HCT116 (cell line): ENCODE data around the gene LINGO1. TPM values are rescaled to one million over a fixed set of nuclear protein-coding genes. Genes with fewer than 3 reads are reported as not detected.

ENCODE experiments used
- ATAC-seq: fragments of 200-7000 bp; cut with Tn5 transposase; 2 replicates; pipeline ENCODE4 v1.9.1; 2020; ENCODE audit warnings: mild to moderate bottlenecking, moderate library complexity
- BruUV-seq: library from RNA; stranded (reverse); fragments of 400-500 nt; replicated peaks from 2 replicates; lab custom pipeline; 2021; lab: Mats Ljungman, UMichigan
- CTCF ChIA-PET: fragments of 300-600 bp; sonication (Branson Sonifier 250); formaldehyde crosslinking; loops from one replicate; lab custom pipeline; 2021; ENCODE audit warnings: antibody characterized with exemption; lab: Charles Lee
- POLR2A ChIA-PET: fragments of 300-600, 350-600 bp; sonication (Branson Sonifier 250); formaldehyde crosslinking; loops from one replicate; lab custom pipeline; 2021; ENCODE audit warnings: antibody characterized with exemption; lab: Charles Lee
- RAD21 ChIA-PET, 2 experiments: fragments of 300-600 bp; sonication (Branson Sonifier 250); formaldehyde crosslinking; loops; one replicate each; lab custom pipeline; 2023; ENCODE audit warnings: low total read pairs in 2 of 2; ENCODE audit not compliant: uncharacterized antibody in 2 of 2, unreplicated experiment in 2 of 2, low non-redundant PET in 1 of 2; lab: Charles Lee
- DNase-seq: peaks from one replicate; pipeline ENCODE4 v3.0.0-alpha.2; 2010; ENCODE audit warnings: low read depth, low spot score
- H2AFZ ChIP-seq: fragments of 200-600 bp; shearing (Covaris generic), sonication (generic); 2 replicates; pipeline ENCODE4 v1.6.1; 2017; ENCODE audit warnings: low read depth, mixed run types, mixed read lengths, antibody characterized with exemption, low read length; ENCODE audit not compliant: poor library complexity, severe bottlenecking
- H3K27ac ChIP-seq: 2 replicates; pipeline ENCODE4 v1.5.1; 2012; ENCODE audit warnings: low read depth, low read length
- H3K27me3 ChIP-seq: fragments of 200-600 bp; sonication (generic); 2 replicates; pipeline ENCODE4 v1.6.1; 2016; ENCODE audit warnings: mixed run types, low read length, mixed read lengths; ENCODE audit not compliant: insufficient read depth
- H3K36me3 ChIP-seq, 2 experiments: fragments of 200-500 bp in 1 of 2; fragments of 200-600 bp in 1 of 2; sonication (Bioruptor generic) in 1 of 2; sonication (generic) in 1 of 2; 2 replicates each; pipeline versions ENCODE4 v1.5.1 to v1.6.1; 2014 to 2016; ENCODE audit warnings: low read length in 2 of 2, inconsistent platforms in 1 of 2, mixed read lengths in 1 of 2, mixed run types in 1 of 2; ENCODE audit not compliant: insufficient read depth in 2 of 2, control insufficient read depth in 1 of 2
- H3K4me1 ChIP-seq, 2 experiments: fragments of 200-600 bp in 1 of 2; sonication (generic) in 1 of 2; 2 replicates each; pipeline versions ENCODE4 v1.5.1 to v1.6.1; 2012 to 2017; ENCODE audit warnings: low read length in 2 of 2, inconsistent platforms in 1 of 2, mild to moderate bottlenecking in 1 of 2, mixed read lengths in 1 of 2, mixed run types in 1 of 2, moderate library complexity in 1 of 2; ENCODE audit not compliant: insufficient read depth in 2 of 2, control insufficient read depth in 1 of 2
- H3K4me2 ChIP-seq: fragments of 200-600 bp; sonication (generic); 2 replicates; pipeline ENCODE4 v1.6.1; 2017; ENCODE audit warnings: mixed run types, low read length, mixed read lengths
- H3K4me3 ChIP-seq, 2 experiments: fragments of 200-600 bp in 1 of 2; sonication (generic) in 1 of 2; replicated peaks in 1 of 2; 2 replicates each; pipeline ENCODE4 v1.5.1; 2011 to 2016; ENCODE audit warnings: low read length in 2 of 2, control low read depth in 1 of 2, low read depth in 1 of 2, mild to moderate bottlenecking in 1 of 2, mixed read lengths in 1 of 2, mixed run types in 1 of 2
- H3K79me2 ChIP-seq: fragments of 200-600 bp; sonication (generic); 2 replicates; pipeline ENCODE4 v1.6.1; 2017; ENCODE audit warnings: mild to moderate bottlenecking, mixed run types, low read length, moderate library complexity, mixed read lengths; ENCODE audit not compliant: insufficient read depth
- H3K9ac ChIP-seq: fragments of 200-600 bp; sonication (generic); 2 replicates; pipeline ENCODE4 v1.6.1; 2016; ENCODE audit warnings: low read length, mixed read lengths
- H3K9me2 ChIP-seq: fragments of 200-600 bp; sonication (generic), shearing (Covaris generic); 2 replicates; pipeline ENCODE4 v1.6.1; 2017; ENCODE audit warnings: mixed run types, mild to moderate bottlenecking, moderate library complexity; ENCODE audit not compliant: insufficient read depth
- H3K9me3 ChIP-seq, 2 experiments: fragments of 200-500 bp in 1 of 2; fragments of 200-600 bp in 1 of 2; sonication (Bioruptor generic) in 1 of 2; sonication (generic) in 1 of 2; 2 replicates each; pipeline ENCODE4 v1.6.1; 2014 to 2017; ENCODE audit warnings: low read length in 2 of 2, mixed read lengths in 2 of 2, inconsistent platforms in 1 of 2, low read depth in 1 of 2, mild to moderate bottlenecking in 1 of 2, mixed run types in 1 of 2, moderate library complexity in 1 of 2; ENCODE audit not compliant: control insufficient read depth in 1 of 2, insufficient read depth in 1 of 2
- H4K20me1 ChIP-seq: fragments of 200-600 bp; sonication (generic), shearing (Covaris generic); 2 replicates; pipeline ENCODE4 v1.6.1; 2017; ENCODE audit warnings: mixed run types, mild to moderate bottlenecking, moderate library complexity; ENCODE audit not compliant: insufficient read depth
- CTCF ChIP-seq, 3 experiments: fragments of 200-600 bp in 1 of 3; sonication (generic) in 1 of 3; IDR thresholded peaks in 2 of 3; conservative IDR thresholded peaks in 1 of 3; 2 replicates each; pipeline ENCODE4 v1.5.1; 2012 to 2017; ENCODE audit warnings: low read depth in 2 of 3, low read length in 2 of 3, antibody characterized with exemption in 1 of 3, borderline replicate concordance in 1 of 3, control low read depth in 1 of 3, mild to moderate bottlenecking in 1 of 3, mixed read lengths in 1 of 3, mixed run types in 1 of 3, moderate library complexity in 1 of 3; ENCODE audit not compliant: insufficient read depth in 1 of 3
- EZH2 ChIP-seq: fragments of 200-600 bp; sonication (generic); IDR thresholded peaks from 2 replicates; pipeline ENCODE4 v1.6.1; 2017; ENCODE audit warnings: antibody characterized with exemption, mixed run types
- RAD21 ChIP-seq: IDR thresholded peaks from 2 replicates; pipeline ENCODE4 v1.6.1; 2012; ENCODE audit warnings: low read depth, mild to moderate bottlenecking
- SIN3A ChIP-seq: IDR thresholded peaks from 2 replicates; pipeline ENCODE4 v1.6.1; 2012; ENCODE audit warnings: low read depth
- ZNF274 ChIP-seq: fragments of 200-500 bp; sonication (Bioruptor generic); IDR thresholded peaks from 2 replicates; pipeline ENCODE4 v1.6.1; 2014; ENCODE audit warnings: mild to moderate bottlenecking, low read depth, low read length, inconsistent platforms
- intact Hi-C: fragments of 100-400 bp; cut with micrococcal nuclease; formaldehyde crosslinking; loops from 2 replicates; pipeline ENCODE4 v1.10.0; 2022
- total RNA-seq: library from RNA; stranded (reverse); gene quantifications from one replicate; pipeline ENCODE4 v1.2.1, GENCODE V29; 2021; ENCODE audit not compliant: unreplicated experiment
- TF ChIP-seq, protein P1 (sequence below): IDR thresholded peaks from 2 replicates; pipeline ENCODE4 v1.6.1; 2012

LINGO1 gene
- total RNA-seq, 1 experiment from 2014 or later = 15.6 TPM

DNA sequence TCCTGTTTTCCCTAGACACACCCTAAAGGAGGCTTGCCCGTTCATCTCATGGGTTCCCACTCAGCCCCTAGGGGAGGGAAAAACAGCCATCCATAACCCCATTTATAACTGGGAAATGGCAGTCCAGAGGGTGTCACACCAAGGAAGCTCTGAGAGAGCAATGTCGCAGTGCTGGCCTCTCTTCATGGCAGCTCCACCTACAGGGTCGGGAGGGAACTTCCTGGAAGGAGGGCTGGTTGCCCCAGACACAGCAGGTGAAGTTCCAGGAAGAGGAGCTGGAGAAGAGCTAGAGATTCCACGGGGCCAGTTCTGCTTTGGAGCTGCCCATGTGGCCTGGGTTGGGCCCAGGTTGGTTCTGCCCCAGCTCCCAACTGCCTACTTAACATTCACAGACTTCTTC lies 22.3 kb upstream of the LINGO1 start:
- Histone ChIP-seq H3K9me3 (no peaks in the 10 kb centered on the region; a peak in 1 of 4 replicates), H3K9me2 (no peaks in the 10 kb centered on the region), H3K4me3 (no peak overlapping the region), H3K27me3 (no peaks in the 10 kb centered on the region), H4K20me1 (no peaks in the 10 kb centered on the region), H3K4me1 (peaks cover 2 to 11% of the 10 kb centered on the region in 2 experiments; a peak in 3 of 4 replicates), H3K9ac (no peak overlapping the region), H3K36me3 (no peaks in the 10 kb centered on the region), H3K27ac (no peak overlapping the region), H2AFZ (no peak overlapping the region), H3K4me2 (peak overlapping the region; percentile 17), H3K79me2 (no peaks in the 10 kb centered on the region)
- peak; percentile 49 to 81 (median 65); a peak in 5 of 6 replicates for TF ChIP-seq CTCF (IDR thresholded peaks at IDR 0.05 in 2 of 3, conservative IDR thresholded peaks at IDR 0.05 in 1 of 3; ENCODE audit: borderline replicate concordance in 1 of 3, insufficient read depth in 1 of 3, low read depth in 2 of 3, low read length in 2 of 3)
- TF ChIP-seq, protein P1, sequence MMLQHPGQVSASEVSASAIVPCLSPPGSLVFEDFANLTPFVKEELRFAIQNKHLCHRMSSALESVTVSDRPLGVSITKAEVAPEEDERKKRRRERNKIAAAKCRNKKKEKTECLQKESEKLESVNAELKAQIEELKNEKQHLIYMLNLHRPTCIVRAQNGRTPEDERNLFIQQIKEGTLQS = no peak
- ChIA-PET CTCF (interaction anchor here (1.0 to 1.7 kb wide), 13 partner anchors 8 to 547 kb away, joined by 3 to 22 read pairs (median 4); no protein-coding TSS in a partner anchor), RAD21 (no interaction called here), POLR2A (interaction anchor here (1.2 kb wide), 1 partner anchor 22 kb away, joined by 3 read pairs; no protein-coding TSS in a partner anchor)
- DNase-seq = peak; percentile 22
- ATAC-seq = peak; percentile 86
- intact Hi-C loops = loop anchor here (5.0 kb wide), 1 partner anchor 217 kb away; no protein-coding TSS in a partner anchor
- BruUV-seq = no TSS peak

GRCh38 chr15:77653832-77654480 lies 21.2 kb upstream of the LINGO1 start:
- RAD21 ChIA-PET = no interaction called here
- Histone ChIP-seq H3K4me3 (no peak overlapping the region), H3K36me3 (no peaks in the 10 kb centered on the region), H3K27ac (no peak overlapping the region), H2AFZ (no peak overlapping the region), H3K9me3 (no peaks in the 10 kb centered on the region; a peak in 1 of 4 replicates), H3K4me2 (no peak overlapping the region), H3K79me2 (no peaks in the 10 kb centered on the region), H3K9me2 (no peaks in the 10 kb centered on the region), H3K27me3 (no peaks in the 10 kb centered on the region), H3K4me1 (peaks cover 2 to 8% of the 10 kb centered on the region in 2 experiments; a peak in 3 of 4 replicates), H4K20me1 (no peaks in the 10 kb centered on the region), H3K9ac (no peak overlapping the region)
- CTCF ChIA-PET = interaction anchor here (1.2 to 1.7 kb wide), 3 partner anchors 9 to 221 kb away, joined by 4 to 22 read pairs (median 4); no protein-coding TSS in a partner anchor
- intact Hi-C loops = no loop called here
- TF ChIP-seq SIN3A (no peak), CTCF (IDR thresholded peaks at IDR 0.05 in 2 of 3, conservative IDR thresholded peaks at IDR 0.05 in 1 of 3; ENCODE audit: borderline replicate concordance in 1 of 3, insufficient read depth in 1 of 3, low read depth in 2 of 3, low read length in 2 of 3) (no peak), ZNF274 (no peak), RAD21 (no peak), EZH2 (no peak)
- TF ChIP-seq, protein P1 = no peak
- no peak for ATAC-seq
- DNase-seq = no peak
- no TSS peak for BruUV-seq
- POLR2A ChIA-PET = interaction anchor here (1.2 kb wide), 1 partner anchor 21 kb away, joined by 3 read pairs; no protein-coding TSS in a partner anchor
